GM20431 (cell line): ENCODE measurements around the gene MSI2.

ENCODE experiments used
- in situ Hi-C: fragments of 300-500 bp; cut with MseI, MboI; formaldehyde crosslinking; loops from one replicate; pipeline ENCODE4 v1.15.0; 2020; ENCODE audit warnings: low sequenced_read_pairs; ENCODE audit not compliant: unreplicated experiment

MSI2 gene

GRCh38 chr17:57462007-57462579, 205.8 kb downstream of the MSI2 start:
- in situ Hi-C loops, result no loop called here

GRCh38 chr17:57463103-57463885, 207.0 kb downstream of the MSI2 start:
- in situ Hi-C loops, result no loop called here

- in situ Hi-C loops, result no loop called here
Observed at GRCh38 chr17:57464191-57464864, 208.0 kb downstream of the MSI2 start.

- in situ Hi-C loops, result no loop called here
Observed at GRCh38 chr17:57465610-57466009, 209.3 kb downstream of the MSI2 start.

GRCh38 chr17:57466017-57466471, 209.7 kb downstream of the MSI2 start:
- in situ Hi-C loops, result no loop called here

GRCh38 chr17:57466521-57466920, 210.2 kb downstream of the MSI2 start:
- in situ Hi-C loops, result no loop called here

GRCh38 chr17:57467226-57467625, 210.9 kb downstream of the MSI2 start:
- in situ Hi-C loops, result no loop called here

GRCh38 chr17:57467801-57468200, 211.5 kb downstream of the MSI2 start:
- in situ Hi-C loops, result no loop called here

GRCh38 chr17:57468932-57469775, 212.8 kb downstream of the MSI2 start:
- in situ Hi-C loops, result no loop called here

- in situ Hi-C loops, result no loop called here
Observed at GRCh38 chr17:57470906-57471305, 214.6 kb downstream of the MSI2 start.

GRCh38 chr17:57471868-57472368, 215.6 kb downstream of the MSI2 start:
- in situ Hi-C loops, result no loop called here

- in situ Hi-C loops, result no loop called here
Observed at GRCh38 chr17:57475796-57476195, 219.5 kb downstream of the MSI2 start.

- in situ Hi-C loops, result no loop called here
Observed at GRCh38 chr17:57477522-57478362, 221.4 kb downstream of the MSI2 start.

- in situ Hi-C loops, result no loop called here
Observed at GRCh38 chr17:57478478-57479250, 222.3 kb downstream of the MSI2 start.

GRCh38 chr17:57480438-57481196, 224.3 kb downstream of the MSI2 start:
- in situ Hi-C loops, result no loop called here

GRCh38 chr17:57481910-57482391, 225.6 kb downstream of the MSI2 start:
- in situ Hi-C loops, result no loop called here

GRCh38 chr17:57482657-57483056, 226.3 kb downstream of the MSI2 start:
- in situ Hi-C loops, result no loop called here
